Activated T-helper 9 cell treated with anti-CD3 and anti-CD28 coated beads, Interleukin-2, amount 50 U/mL, for 16 hours (primary cell): ENCODE results near the gene ATG10.
"Not testable (repeated sequence)": the region's sequence is repeated elsewhere in the genome, so short reads cannot be mapped to it uniquely, and the experiment has no call there.

Source experiments
- DNase-seq: peaks from one replicate; pipeline ENCODE4 v3.0.0-alpha.2; 2020; ENCODE audit warnings: low read depth

Gene ATG10

GRCh38 chr5:81982172-81982685, 10.4 kb downstream of the ATG10 start:
- DNase-seq, result not testable (repeated sequence)

DNA sequence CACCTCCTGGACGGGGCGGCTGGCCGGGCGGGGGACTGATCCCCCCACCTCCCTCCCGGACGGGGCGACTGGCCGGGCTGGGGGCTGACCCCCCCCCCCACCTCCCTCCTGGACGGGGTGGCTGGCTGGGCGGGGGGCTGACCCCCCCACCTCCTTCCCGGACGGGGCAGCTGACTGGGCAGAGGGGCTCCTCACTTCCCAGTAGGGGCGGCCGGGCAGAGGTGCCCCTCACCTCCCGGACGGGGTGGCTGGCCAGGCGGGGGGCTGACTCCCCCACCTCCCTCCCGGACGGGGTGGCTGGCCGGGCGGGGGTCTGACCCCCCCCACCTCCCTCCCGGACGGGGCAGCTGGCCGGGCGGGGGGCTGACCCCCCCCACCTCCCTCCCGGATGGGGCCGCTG, 11.3 kb downstream of the ATG10 start:
- DNase-seq, result not testable (repeated sequence)

DNA sequence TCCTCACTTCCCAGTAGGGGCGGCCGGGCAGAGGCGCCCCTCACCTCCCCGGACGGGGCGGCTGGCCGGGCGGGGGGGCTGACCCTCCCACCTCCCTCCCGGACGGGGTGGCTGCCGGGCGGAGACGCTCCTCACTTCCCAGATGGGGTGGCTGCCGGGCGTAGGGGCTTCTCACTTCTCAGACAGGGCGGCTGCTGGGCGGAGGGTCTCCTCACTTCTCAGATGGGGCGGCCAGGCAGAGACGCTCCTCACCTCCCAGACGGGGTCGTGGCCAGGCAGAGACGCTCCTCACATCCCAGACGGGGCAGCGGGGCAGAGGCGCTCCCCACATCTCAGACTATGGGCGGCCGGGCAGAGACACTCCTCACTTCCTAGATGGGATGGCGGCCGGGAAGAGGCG, 11.7 kb downstream of the ATG10 start:
- DNase-seq, result not testable (repeated sequence)

DNA sequence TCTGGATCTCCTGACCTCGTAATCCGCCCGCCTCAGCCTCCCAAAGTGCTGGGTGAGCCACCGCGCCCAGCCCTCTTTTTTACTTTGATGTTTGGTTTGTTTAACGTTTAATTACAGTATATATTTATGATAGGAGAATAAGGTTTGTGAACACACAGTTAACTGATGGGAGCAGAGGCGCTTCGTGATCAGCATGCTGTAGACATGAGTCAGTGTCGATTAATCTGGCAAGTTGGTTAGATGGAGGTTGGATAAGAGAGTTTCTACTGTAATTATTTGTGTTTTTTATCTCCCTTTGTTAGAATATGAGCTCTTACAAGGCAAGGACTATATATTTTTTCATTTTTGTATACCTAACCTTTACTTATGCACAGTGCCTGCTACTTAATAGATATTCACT, 14.3 kb downstream of the ATG10 start:
- DNase-seq, result no peak

DNA sequence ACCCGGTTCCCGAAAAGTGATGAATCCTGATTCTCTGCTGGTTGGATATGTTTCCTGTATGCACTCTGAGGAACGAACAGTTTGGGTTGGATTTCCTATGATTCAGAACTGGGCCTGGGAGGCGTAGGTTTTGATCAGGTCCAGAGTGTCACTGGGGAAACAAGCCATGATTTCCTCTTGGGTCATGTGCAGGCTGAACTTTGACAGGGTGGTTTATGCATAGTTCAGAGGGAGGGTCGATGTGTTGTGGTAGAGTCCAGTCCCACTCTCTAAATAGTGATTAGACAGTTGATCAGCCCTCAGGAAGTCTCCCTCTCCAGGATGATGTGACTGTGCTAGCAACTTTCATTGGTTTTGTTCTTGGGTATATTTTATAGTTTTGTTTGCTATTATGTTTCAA, 17.4 kb downstream of the ATG10 start:
- no peak for DNase-seq

DNA sequence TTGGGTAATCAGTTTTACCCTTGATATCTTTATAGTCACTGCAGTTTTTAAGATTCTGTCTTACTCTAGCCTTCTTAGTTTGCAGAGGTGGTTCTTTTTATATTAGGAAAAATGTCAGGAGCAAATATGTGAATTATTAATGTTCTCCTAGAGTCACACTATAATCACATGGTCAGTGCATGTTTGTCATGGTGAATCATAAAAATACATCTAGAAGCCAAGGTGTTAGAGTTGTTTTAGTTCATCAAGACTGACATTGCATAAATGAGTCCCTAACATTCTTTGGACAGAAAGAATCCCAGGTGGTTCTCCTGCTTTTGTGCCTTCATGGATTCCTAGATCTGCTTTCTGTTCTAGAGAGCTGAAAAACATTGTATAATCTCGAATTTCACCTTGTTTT, 22.9 kb downstream of the ATG10 start:
- no peak for DNase-seq

DNA sequence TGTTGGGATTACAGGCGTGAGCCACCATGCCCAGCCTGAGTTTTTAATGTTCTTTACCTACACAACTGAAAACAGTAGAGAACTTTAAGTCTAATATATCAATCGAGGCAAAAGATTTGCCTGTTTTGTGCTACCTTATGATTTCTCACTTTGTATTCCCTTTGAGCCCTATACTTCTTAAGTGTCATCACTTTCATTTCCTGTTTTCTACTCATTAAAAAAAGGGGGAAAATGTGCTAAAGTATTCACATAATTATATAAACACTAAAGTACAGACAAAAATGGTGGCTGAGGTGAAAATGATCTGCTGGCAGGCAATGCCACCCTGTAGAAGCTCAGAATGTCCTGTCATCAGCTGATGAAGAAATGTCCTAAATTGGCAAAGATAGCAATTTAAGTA, 23.6 kb downstream of the ATG10 start:
- DNase-seq, result no peak

DNA sequence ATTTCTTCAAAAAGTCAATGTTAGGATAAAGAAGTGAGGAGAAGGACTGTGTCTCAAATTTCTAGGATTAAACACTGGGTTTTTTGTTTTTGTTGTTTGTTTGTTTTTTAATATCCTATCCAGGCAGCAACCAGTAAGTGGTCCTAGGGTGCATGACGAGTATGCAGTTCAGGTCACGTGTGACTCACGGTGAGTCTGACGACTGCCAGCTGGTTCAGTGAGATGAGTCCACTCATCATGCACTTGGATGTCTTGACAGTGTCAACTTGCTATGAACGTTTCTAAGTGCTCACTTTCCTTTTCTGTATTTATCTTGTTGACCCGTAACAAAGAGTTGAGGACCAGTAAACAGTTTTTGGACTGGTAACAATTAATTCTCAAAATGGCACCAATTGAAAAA, 32.7 kb downstream of the ATG10 start:
- no peak for DNase-seq

GRCh38 chr5:82009869-82010268, 38.0 kb downstream of the ATG10 start:
- DNase-seq, result not testable (repeated sequence)

- DNase-seq, result no peak
Observed at GRCh38 chr5:82010696-82011095, 38.9 kb downstream of the ATG10 start.

- no peak for DNase-seq
Observed at GRCh38 chr5:82011761-82012160, 39.9 kb downstream of the ATG10 start.

DNA sequence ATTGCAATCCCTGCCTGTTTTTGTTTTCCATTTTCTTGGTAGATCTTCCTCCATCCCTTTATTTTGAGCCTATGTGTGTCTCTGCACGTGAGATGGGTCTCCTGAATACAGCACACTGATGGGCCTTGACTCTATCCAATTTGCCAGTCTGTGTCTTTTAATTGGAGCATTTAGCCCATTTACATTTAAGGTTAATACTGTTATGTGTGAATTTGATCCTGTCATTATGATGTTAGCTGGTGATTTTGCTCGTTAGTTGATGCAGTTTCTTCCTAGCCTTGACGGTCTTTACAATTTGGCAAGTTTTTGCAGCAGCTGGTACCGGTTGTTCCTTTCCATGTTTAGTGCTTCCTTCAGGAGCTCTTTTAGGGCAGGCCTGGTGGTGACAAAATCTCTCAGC, 42.8 kb downstream of the ATG10 start:
- DNase-seq, result not testable (repeated sequence)

DNA sequence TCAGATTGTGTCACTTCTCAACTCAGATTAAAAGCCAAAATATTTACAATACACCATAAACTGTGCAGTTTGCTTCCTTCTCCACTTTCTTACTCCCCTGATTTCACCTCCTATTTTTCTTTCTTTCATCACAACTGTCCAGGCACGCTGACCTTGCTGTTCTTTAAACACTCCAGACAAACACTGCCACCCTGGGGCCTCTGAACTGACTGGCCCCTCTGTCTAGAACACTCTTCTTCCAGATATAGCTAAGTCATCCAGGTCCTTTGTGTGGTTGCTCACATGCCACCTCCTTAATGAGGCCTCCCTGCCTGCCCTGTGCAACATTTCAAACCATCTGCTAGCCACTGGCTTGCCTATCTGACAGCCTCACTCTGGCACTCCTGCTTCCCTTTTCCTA, 46.6 kb downstream of the ATG10 start:
- DNase-seq, result no peak

DNA sequence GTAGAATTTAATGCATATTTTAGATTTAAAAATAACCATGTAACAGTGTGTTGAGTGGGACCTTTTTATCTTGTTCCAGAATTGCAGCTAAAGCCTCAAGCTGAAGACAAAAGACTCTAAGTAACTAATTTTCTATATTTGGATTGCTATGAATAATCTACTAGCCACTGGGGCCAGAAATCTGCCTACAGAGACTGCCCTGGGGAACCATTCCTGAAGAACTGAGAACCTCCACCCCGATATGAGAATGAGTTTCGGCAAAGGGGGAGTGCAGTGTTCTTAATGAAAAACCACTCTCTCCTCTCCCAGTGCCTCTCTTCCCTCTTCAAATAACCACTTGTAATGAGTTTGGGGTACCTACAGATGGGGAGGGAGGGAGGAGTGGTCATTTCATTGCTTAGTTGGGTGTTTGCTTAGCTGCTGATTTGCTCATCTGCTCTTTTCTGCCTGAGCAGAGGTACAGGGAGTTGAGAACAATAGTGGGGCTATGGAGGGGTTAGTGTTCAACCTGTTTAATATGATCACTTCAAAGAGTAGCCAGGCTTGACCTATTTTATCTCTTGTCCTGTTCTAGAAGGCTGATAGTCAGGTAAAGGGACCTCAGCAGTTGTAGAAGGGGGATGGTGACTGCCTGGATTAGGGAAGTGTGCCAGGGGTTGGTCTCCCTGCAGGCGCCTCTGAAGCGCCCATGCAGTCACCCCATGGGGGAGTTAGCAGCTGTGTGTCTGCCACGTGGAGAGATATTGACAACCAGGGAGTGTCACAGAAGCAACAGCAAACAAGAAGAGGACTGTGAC, 47.7 kb downstream of the ATG10 start:
- no peak for DNase-seq

DNA sequence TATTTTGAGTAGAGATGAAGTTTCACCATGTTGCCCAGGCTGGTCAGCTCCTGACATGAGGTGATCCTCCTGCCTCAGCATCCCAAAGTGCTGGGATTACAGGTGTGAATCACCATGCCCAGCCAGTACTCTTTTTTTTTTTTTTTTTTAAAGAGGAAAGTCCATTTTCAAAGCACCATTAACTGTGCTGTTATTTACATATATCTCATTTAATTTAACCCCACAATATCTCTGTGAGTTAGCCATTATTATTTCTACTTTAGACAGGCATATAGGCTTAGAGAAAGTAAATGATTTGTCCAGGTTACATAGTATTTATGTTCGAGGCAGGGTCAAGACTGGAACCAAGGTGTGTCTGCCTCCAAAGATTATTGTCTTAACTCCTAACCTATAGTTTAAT, 50.7 kb downstream of the ATG10 start:
- DNase-seq, result no peak

DNA sequence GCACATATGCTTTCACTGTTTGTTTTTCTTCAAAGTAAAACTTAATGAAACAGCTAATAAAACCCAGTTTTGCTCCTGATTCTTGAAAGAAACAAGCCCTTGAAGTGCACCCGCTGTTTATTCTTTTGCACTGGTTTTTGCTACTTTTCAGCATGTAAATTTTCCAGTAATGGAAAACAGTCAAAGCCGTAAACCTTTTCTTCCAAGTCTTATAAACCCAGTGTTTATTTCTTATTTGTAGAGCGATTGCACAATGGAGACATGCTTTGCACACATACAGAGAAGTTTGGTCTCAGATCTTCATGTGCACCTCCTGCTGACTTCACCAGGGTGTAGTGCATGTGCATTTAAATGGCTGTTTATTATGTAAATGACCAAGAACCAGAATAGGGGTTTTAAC, 51.8 kb downstream of the ATG10 start:
- no peak for DNase-seq

DNA sequence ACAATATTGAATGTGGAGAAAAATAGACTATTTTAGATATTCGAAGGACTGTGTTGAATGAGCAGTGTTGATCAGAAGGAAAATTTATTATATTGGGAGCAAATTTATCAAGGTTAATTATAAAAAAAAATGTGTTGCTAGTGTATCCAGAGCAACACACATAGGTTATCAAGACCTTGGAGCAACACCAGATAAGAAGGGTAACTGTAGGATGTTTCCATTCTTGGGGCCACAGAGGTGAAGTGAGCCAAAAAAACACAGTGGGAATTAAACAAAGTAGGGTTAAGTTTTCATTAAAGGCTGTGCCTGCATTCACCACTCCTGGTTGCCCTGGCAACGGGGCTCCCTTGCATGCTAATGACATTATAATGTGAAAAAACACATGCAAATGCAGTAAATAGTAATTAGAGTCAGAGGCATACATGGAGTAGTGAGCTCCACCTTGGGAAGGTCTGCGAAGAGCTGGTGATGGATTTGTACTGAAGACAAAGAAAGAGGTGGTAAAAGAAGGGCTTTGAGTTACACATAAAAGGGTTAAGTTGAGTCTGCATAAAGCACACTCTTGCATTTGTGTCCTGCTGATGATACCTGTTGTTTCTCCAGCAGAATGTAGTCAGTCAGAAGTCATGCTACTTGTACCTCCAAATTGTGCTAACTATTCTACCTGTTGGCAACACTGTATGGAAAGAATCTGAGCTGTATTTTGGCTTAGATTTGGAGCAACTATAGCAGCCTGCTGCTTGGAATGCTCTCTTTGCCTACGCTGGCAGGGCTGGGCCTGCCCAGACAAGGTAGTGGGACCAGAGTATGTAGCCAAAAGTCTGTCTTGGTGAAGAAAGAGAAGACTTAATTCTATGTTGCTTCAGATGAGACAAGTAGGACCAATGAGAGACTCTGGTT, 59.6 kb downstream of the ATG10 start:
- DNase-seq, result no peak

- DNase-seq, result not testable (repeated sequence)
Observed at GRCh38 chr5:82042894-82043293, 71.1 kb downstream of the ATG10 start.

DNA sequence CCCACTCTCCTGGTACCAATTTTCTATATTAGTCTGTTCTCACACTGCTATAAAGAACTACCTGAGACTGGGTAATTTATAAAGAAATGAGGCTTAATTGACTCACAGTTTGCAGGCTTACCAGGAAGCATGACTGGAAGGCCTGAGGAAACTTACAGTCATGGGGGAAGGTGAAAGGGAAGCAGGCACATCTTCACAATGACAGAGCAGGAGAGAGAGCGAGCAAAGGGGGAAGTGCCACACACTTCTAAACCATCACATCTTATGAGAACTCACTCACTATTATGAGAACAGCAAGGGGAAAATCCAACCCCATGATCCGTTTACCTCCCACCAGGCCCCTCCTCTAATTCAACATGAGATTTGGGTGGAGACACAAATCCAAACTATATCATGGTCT, 72.2 kb downstream of the ATG10 start:
- DNase-seq, result no peak

DNA sequence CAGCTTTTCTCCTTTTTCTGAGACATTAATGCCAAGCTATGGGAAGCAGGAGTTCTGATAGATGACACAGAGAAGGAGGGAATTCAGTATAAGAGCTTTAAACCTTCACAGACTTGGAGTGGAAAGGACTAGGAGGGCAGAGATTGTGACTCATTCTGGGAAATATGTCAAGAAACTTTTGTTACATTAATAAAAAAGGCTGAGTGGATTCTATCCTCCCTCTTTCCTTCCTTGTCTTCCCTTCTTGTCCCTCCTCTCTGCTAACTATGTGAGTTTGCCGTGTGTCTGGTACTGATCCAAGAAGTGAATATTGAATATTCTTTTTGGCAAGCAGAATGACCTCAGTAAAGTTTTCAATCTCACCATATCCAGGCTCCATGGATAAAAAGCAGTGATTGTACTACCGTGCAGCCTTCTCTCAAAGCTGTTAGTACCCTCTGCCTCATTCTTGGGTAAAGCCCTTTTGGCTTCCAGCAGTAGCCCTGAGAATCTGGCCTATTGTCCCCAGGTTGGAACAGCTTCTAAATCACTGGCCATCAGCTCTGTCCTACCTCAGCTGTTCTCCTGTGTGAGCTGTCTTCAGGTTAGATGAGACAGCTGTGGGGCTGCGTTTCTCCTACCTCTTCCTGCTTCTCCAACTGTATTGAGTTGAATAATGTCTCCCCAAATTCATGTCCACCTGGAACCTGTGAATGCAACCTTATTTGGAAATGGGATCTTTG, 73.9 kb downstream of the ATG10 start:
- no peak for DNase-seq

DNA sequence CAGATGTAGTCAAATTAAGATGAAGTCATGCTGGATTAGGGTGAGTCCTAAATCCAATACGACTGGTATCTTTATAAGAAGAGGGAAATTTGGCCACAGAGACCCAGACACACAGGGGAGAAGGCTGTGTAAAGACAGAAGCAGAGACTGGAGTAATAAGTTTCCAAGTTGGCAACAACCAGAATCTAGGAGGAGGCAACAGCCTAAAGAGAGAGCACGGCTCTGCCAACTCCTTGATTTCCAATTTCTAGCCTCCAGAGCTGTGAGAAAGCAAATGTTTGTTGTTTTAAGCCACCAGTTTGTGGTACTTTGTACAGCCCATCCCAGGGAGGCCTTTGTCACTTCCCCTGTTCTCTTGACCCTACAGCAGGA, 74.4 kb downstream of the ATG10 start:
- no peak for DNase-seq

DNA sequence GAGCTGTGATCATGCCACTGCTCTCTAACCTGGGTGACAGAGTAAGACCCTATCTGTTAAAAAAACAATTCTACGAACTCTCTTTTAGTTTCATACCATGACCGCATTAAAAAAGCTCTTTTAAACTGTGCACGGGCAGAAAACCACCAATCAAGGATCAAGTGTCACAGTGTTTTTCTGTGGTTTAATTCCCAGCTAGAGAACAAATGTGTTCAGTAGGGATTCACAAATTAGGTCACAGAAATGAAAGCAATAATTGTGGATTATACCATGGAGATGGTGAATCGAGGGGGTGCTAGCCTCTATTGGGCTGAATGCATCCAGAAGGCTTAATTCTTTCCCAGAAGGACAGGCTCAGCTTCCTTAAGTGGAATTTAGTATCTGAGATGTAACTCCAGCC, 79.1 kb downstream of the ATG10 start:
- no peak for DNase-seq
